Measurements from ENCODE around the gene TPSB2. TPM values are rescaled to one million over a fixed set of nuclear protein-coding genes. Genes with fewer than 3 reads are reported as not detected.

TPSB2 gene
- total RNA-seq, 3 donors from 2014 or later, result 3.7 to 21.0 (median 8.2) TPM

DNA sequence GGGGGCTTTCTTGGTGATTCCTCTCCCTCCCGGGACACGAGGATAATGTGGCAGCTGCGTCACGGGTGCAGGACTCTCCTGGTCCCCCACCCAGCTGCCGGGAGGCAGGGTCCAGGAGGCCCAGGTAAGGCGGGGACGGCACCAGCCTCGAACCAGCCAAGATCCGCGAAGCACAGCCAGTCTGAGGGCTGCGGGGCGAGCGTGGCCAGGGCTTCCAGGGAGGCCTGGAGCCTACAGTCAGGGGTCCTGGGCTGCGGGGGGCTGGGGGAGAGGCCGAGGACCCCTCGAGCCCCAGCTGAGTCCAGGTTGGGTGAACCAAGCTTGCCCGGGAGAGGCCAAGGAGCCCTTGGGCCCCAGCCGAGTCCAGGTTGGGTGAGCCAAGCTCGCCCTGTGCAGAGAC, 35.8 kb upstream of the TPSB2 start:
- TF ChIP-seq, protein P1, sequence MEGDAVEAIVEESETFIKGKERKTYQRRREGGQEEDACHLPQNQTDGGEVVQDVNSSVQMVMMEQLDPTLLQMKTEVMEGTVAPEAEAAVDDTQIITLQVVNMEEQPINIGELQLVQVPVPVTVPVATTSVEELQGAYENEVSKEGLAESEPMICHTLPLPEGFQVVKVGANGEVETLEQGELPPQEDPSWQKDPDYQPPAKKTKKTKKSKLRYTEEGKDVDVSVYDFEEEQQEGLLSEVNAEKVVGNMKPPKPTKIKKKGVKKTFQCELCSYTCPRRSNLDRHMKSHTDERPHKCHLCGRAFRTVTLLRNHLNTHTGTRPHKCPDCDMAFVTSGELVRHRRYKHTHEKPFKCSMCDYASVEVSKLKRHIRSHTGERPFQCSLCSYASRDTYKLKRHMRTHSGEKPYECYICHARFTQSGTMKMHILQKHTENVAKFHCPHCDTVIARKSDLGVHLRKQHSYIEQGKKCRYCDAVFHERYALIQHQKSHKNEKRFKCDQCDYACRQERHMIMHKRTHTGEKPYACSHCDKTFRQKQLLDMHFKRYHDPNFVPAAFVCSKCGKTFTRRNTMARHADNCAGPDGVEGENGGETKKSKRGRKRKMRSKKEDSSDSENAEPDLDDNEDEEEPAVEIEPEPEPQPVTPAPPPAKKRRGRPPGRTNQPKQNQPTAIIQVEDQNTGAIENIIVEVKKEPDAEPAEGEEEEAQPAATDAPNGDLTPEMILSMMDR (IDR thresholded peaks at IDR 0.05), result no peak
- intact Hi-C loops (cut with DNase I, micrococcal nuclease), result no loop called here
- Histone ChIP-seq H3K4me3 (no peak overlapping the region), H3K9me3 (no peaks in the 10 kb centered on the region), H3K4me1 (ENCODE audit: low read depth) (no peaks in the 10 kb centered on the region), H3K36me3 (ENCODE audit: low read depth) (no peaks in the 10 kb centered on the region)
- DNase-seq (no peak), ATAC-seq (no peak)

DNA sequence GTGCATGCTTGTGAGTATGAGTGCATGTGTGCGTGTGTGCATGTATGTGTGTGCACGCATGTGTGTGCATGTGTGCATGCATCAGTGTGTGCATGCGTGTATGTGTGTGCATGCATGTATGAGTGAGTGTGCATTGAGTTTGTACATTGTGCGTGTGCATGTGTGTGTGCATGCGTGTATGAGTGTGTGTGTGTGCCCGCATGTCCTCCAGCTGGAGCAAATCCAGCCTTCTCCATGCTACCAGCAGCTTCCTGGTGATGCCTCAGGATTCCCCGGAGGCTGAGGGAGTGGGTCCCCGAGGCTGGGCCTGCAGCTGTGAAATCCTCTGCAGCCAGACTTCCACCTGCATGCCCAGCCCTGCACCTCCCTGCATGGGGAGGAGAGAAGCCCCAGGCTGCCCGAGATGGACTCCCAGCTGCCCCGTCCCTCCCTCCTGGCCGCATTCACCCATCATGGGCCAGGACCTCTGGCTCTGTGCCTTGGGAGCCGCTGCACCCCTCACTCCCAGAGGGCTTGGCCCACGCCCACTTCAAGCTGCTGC, 35.2 kb upstream of the TPSB2 start:
- intact Hi-C loops (cut with DNase I, micrococcal nuclease), result no loop called here
- DNase-seq (no peak), ATAC-seq (no peak)
- H3K9me3 ChIP-seq, result no peaks in the 10 kb centered on the region
- H3K4me3 ChIP-seq, result no peak overlapping the region
- no peaks in the 10 kb centered on the region for H3K36me3 ChIP-seq (ENCODE audit: low read depth)
- TF ChIP-seq, protein P1 (IDR thresholded peaks at IDR 0.05), result no peak
- no peaks in the 10 kb centered on the region for H3K4me1 ChIP-seq (ENCODE audit: low read depth)

DNA sequence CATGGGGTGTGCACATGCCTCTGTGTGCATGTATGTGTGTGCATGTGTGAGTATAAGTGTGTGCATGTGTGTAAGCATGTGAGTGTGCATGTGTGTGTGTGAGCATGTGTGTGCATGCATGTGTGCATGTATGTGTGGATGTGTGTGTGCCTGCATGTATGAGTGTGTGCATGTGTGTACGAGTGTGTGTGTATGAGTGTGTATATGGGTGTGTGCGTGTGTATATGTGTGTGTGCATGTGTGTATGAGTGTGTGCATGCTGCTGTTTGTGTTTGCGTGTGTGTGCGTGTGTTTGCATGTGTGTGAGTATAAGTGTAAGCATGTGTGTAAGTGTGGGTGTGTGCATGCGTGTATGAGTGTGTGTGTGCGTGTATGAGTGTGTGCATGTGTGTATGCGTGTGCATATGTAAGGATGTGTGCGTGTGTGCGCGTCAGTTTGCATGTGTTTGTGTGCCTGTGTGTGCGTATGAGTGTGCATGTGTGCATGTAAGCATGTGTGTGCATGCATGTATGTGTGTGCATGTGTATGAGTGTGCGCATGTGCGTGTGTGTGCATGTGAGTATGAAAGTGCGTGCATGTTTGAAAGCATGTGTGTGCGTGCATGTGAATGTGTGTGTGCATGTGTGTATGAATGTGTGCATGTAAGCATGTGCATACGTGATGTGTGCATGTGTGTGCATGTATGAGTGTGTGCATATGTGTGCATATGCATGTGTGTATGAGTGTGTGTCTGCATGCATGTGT, 34.5 kb upstream of the TPSB2 start:
- H3K4me3 ChIP-seq, result no peak overlapping the region
- no peaks in the 10 kb centered on the region for H3K4me1 ChIP-seq (ENCODE audit: low read depth)
- no peaks in the 10 kb centered on the region for H3K36me3 ChIP-seq (ENCODE audit: low read depth)
- no peaks in the 10 kb centered on the region for H3K9me3 ChIP-seq
- no peak for DNase-seq
- no peak for ATAC-seq
- TF ChIP-seq, protein P1 (IDR thresholded peaks at IDR 0.05), result no peak
- intact Hi-C loops (cut with DNase I, micrococcal nuclease), result no loop called here

DNA sequence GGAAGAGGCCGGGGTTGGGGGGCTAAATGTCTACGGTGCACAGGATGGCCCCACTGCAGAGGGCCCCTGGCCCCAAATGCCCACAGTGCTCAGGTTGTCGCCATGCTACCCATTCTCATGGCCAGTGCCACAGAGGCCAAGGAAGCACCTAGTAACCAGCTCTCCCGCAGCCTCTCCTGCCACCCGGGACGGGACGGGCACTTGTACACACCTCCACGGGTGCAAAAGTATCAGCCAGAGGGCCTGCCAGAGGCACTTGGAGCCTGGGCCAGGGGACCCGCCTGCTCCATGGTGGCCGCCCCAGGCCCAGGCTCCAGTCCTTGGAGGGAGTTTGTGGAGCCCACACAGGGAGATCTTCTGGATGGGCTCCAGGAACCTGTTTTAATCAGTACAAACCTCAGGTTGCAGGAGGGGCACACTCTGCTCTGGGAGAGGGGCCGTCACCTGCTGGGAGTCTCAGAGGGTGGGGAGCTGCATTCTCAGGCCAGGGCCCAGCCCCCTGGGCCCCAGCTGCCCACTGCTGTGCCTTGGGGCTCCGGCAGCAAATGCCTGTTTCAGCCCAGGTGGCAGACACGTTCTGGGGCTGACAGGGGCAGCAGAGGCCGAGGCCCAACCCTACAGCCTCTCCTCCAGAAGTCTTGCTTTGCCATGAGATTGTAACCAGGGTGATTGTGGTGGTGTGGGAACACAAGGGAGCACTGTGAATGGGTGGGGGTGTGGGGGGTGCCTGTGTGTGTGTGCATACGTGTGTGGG, 33.8 kb upstream of the TPSB2 start:
- TF ChIP-seq, protein P1 (IDR thresholded peaks at IDR 0.05), result no peak
- no peak overlapping the region for H3K4me3 ChIP-seq
- no peaks in the 10 kb centered on the region for H3K36me3 ChIP-seq (ENCODE audit: low read depth)
- H3K9me3 ChIP-seq, result no peaks in the 10 kb centered on the region
- no peaks in the 10 kb centered on the region for H3K4me1 ChIP-seq (ENCODE audit: low read depth)
- intact Hi-C loops (cut with DNase I, micrococcal nuclease), result no loop called here
- no peak for ATAC-seq
- DNase-seq, result no peak

DNA sequence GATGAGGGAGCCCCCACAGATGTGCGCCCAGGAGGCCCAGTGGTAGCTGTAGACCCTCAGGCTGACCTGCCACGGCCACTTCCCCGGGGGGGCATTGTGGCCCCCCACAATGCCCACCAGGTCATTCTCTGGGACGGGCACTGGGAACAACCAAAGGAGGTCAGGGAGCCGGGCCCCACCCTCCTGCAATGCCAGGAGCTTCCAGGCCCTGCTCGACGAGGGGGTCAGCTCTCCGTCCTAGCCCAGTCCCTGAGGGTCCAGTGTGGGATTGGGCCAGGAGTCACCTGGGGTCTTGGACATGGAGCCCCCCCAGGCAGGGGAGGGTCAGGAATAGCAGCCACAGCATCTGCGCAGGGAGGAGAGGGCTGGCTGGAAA, 32.9 kb upstream of the TPSB2 start:
- DNase-seq (no peak), ATAC-seq (no peak)
- Histone ChIP-seq H3K4me1 (ENCODE audit: low read depth) (no peaks in the 10 kb centered on the region), H3K4me3 (no peak overlapping the region), H3K36me3 (ENCODE audit: low read depth) (no peaks in the 10 kb centered on the region), H3K9me3 (no peaks in the 10 kb centered on the region)
- intact Hi-C loops (cut with DNase I, micrococcal nuclease), result no loop called here
- TF ChIP-seq, protein P1 (IDR thresholded peaks at IDR 0.05), result no peak

All from mucosa of descending colon (tissue), 3 donors.